HG03039 (cell line): Measurements from ENCODE around the gene GNB1.
"Not testable (repeated sequence)": the region's sequence is repeated elsewhere in the genome, so short reads cannot be mapped to it uniquely, and the experiment has no call there.

Experiments
- ATAC-seq: cut with Tn5 transposase; IDR thresholded peaks from one replicate; pipeline ENCODE4 v1.9.1; 2021; ENCODE audit warnings: mild to moderate bottlenecking, moderate library complexity; ENCODE audit not compliant: unreplicated experiment

The GNB1 gene

DNA sequence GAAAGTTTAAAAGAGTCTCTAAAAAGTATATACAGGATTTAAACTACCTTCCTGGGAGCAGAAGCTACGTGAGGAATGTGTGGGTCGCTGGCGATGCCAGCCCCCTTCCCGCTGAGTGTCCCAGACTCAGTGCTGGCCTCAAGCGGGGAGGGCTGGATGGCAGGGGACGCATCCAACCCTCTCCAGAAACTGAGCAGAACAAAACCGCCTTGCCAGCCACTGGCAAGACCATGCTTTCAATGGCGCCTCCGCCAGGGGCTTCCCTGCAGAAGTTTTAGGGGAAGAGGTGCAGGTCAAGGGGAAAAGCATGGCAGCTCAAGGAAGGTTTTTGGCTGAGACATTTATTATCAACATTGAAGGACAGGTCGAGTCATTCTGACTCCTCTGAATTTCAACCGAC lies 138.7 kb downstream of the GNB1 start:
- no peak for ATAC-seq

GRCh38 chr1:1749941-1750340 lies 140.9 kb downstream of the GNB1 start:
- ATAC-seq, result not testable (repeated sequence)

GRCh38 chr1:1748686-1749321 lies 142.1 kb downstream of the GNB1 start:
- ATAC-seq, result no peak

- peak; percentile 83 for ATAC-seq
These were observed 144.3 kb downstream of the GNB1 start for GRCh38 chr1:1746566-1746909.

GRCh38 chr1:1745651-1746565 lies 145.0 kb downstream of the GNB1 start:
- ATAC-seq, result peak; percentile 63

DNA sequence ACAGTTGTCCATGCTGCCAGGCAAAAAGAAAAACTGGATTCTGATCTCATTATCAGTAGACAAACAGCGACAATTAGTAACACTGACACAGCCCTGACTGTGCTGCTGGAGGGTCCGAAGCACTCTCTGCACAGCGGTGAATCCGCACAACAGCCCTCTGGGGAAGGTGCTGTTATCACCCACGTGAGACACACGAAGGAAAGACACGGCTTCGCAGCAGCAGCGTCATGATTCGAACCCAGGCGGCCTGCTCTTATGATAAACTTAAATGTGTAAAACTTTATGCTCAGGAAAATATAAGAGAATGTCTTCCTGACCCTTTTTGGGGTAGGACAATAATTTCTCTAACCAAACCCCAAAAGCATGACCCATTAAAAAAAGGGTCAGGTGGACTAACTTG lies 148.4 kb downstream of the GNB1 start:
- not testable (repeated sequence) for ATAC-seq

- not testable (repeated sequence) for ATAC-seq
These were observed 149.9 kb downstream of the GNB1 start for GRCh38 chr1:1741013-1741412.

DNA sequence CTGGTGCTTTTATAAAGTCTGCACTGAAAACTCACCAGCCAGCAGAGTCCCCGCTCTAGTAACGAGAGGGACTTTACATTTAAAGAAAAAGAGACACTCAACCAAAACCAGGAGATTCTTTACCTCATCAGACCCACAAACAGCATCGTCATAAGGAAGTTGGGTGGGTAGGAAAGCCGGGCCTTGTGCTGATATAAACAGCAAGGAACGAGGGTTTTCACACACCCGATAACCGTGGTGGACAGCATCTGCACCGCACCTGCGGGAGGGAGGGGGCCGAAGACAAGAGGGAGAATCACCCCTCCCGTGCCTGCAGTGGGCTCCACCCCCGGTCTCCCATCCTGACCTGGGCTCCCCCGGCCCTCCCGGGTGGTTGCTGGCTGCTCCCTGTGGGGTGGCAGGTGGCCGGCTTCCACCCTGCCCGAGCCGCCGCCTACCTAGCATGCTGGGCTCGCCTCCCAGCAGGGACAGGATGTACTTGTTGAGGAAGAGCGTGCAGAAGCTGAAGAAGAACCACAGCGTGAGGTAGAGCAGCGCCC lies 152.0 kb downstream of the GNB1 start:
- not testable (repeated sequence) for ATAC-seq

GRCh38 chr1:1737675-1738590 lies 153.0 kb downstream of the GNB1 start:
- ATAC-seq, result not testable (repeated sequence)
